DOHH2 (cell line): ENCODE data around the gene PRPF4.

ENCODE experiments used
- CTCF ChIP-seq: fragments of 200-600 bp; sonication (generic); IDR thresholded peaks from one replicate; pipeline ENCODE4 v1.5.1; 2014; ENCODE audit warnings: antibody characterized with exemption, mild to moderate bottlenecking, low read depth, low read length; ENCODE audit not compliant: poor library complexity, severe bottlenecking
- EZH2phosphoT487 ChIP-seq: fragments of 200-600 bp; sonication (generic); IDR thresholded peaks from 2 replicates; pipeline ENCODE4 v1.6.1; 2017; ENCODE audit warnings: borderline replicate concordance, mild to moderate bottlenecking, antibody characterized with exemption, low read length, moderate library complexity, mixed read lengths

- no peak for TF ChIP-seq CTCF
- no peak for TF ChIP-seq EZH2phosphoT487
Measured at GRCh38 chr9:113328045-113328782, 52.8 kb downstream of the PRPF4 start.
